Mesodermal cell (in vitro differentiated cells): ENCODE data around the gene TOLLIP.
"Not testable (repeated sequence)": the region's sequence is repeated elsewhere in the genome, so short reads cannot be mapped to it uniquely, and the experiment has no call there.

Experiments used
- H3K27ac ChIP-seq: 2 replicates; pipeline ENCODE4 v1.7.0; 2013; ENCODE audit warnings: mild to moderate bottlenecking, low read depth, low read length, moderate library complexity; ENCODE audit not compliant: severe bottlenecking
- H3K36me3 ChIP-seq: 2 replicates; pipeline ENCODE4 v1.7.1; 2013; ENCODE audit warnings: mild to moderate bottlenecking, low read length, moderate library complexity; ENCODE audit not compliant: control insufficient read depth, insufficient read depth
- H3K4me1 ChIP-seq: one replicate; pipeline ENCODE4 v1.7.1; 2013; ENCODE audit warnings: mild to moderate bottlenecking, low read length; ENCODE audit not compliant: insufficient read depth, control insufficient read depth, poor library complexity, severe bottlenecking
- H3K4me3 ChIP-seq: 2 replicates; pipeline ENCODE4 v1.7.0; 2013; ENCODE audit warnings: low read length, control low read depth, mild to moderate bottlenecking; ENCODE audit not compliant: insufficient read depth, poor library complexity, severe bottlenecking; ENCODE audit errors: extremely low read depth
- H3K9me3 ChIP-seq: 2 replicates; pipeline ENCODE4 v1.7.1; 2013; ENCODE audit warnings: mild to moderate bottlenecking, low read length, moderate library complexity; ENCODE audit not compliant: control insufficient read depth
- WGBS, 2 experiments: methylation state at CpG; one replicate each; pipeline ENCODE4 v1.1.5; 2013; ENCODE audit warnings: missing lambda C conversion rate in 2 of 2; ENCODE audit not compliant: insufficient coverage in 2 of 2; 5-methylcytosine and 5-hydroxymethylcytosine counted together

The TOLLIP gene

GRCh38 chr11:1254086-1254648 is 55.3 kb downstream of the TOLLIP start:
- Histone ChIP-seq H3K9me3 (peaks cover 14% of the 10 kb centered on the region), H3K4me1 (no peaks in the 10 kb centered on the region), H3K27ac (no peak overlapping the region), H3K4me3 (no peak overlapping the region), H3K36me3 (no peaks in the 10 kb centered on the region)
- WGBS, 2 experiments = 89 to 91% methylated on average over 16 to 21 of the region's 22 CpGs

GRCh38 chr11:1253103-1253485 is 56.3 kb downstream of the TOLLIP start:
- H3K9me3 ChIP-seq = peaks cover 14% of the 10 kb centered on the region
- 87 to 88% methylated on average over 8 of the region's 9 CpGs for WGBS, 2 experiments
- no peaks in the 10 kb centered on the region for H3K4me1 ChIP-seq
- no peak overlapping the region for H3K27ac ChIP-seq
- H3K36me3 ChIP-seq = no peaks in the 10 kb centered on the region
- no peak overlapping the region for H3K4me3 ChIP-seq

- Histone ChIP-seq H3K27ac (no peak overlapping the region), H3K9me3 (peaks cover 14% of the 10 kb centered on the region)
- 91 to 92% methylated on average over 34 to 36 of the region's 38 CpGs for WGBS, 2 experiments
Observed at GRCh38 chr11:1252371-1253102, 56.9 kb downstream of the TOLLIP start.

GRCh38 chr11:1251236-1251770 is 58.1 kb downstream of the TOLLIP start:
- peaks cover 16% of the 10 kb centered on the region for H3K9me3 ChIP-seq
- 90 to 94% methylated on average over 15 to 16 of the region's 16 CpGs for WGBS, 2 experiments
- no peak overlapping the region for H3K27ac ChIP-seq
- no peak overlapping the region for H3K4me3 ChIP-seq
- no peaks in the 10 kb centered on the region for H3K4me1 ChIP-seq
- no peaks in the 10 kb centered on the region for H3K36me3 ChIP-seq

More at GRCh38 chr11:1252371-1253102, 56.9 kb downstream of the TOLLIP start:
- Histone ChIP-seq H3K4me3 (no peak overlapping the region), H3K4me1 (no peaks in the 10 kb centered on the region), H3K36me3 (no peaks in the 10 kb centered on the region)

- H3K4me1 ChIP-seq, H3K4me3 ChIP-seq, H3K36me3 ChIP-seq, H3K27ac ChIP-seq: not testable (repeated sequence)
- WGBS, 2 experiments = no CpG with 5 or more reads among the region's 12 CpGs
- H3K9me3 ChIP-seq = peaks cover 18% of the 10 kb centered on the region
Observed at GRCh38 chr11:1250411-1250810, 59.0 kb downstream of the TOLLIP start.

GRCh38 chr11:1248951-1249350 is 60.5 kb downstream of the TOLLIP start:
- not testable (repeated sequence) for H3K4me3 ChIP-seq, H3K4me1 ChIP-seq, H3K27ac ChIP-seq, H3K36me3 ChIP-seq
- peaks cover 18% of the 10 kb centered on the region for H3K9me3 ChIP-seq
- no CpG with 5 or more reads among the region's 18 CpGs for WGBS, 2 experiments

- not testable (repeated sequence) for H3K4me3 ChIP-seq, H3K27ac ChIP-seq, H3K36me3 ChIP-seq, H3K4me1 ChIP-seq
- 78 to 93% methylated on average over 4 to 5 of the region's 14 CpGs for WGBS, 2 experiments
- H3K9me3 ChIP-seq = peaks cover 16% of the 10 kb centered on the region
Observed at GRCh38 chr11:1247026-1247425, 62.4 kb downstream of the TOLLIP start.

GRCh38 chr11:1246301-1246700 is 63.1 kb downstream of the TOLLIP start:
- 83 to 98% methylated on average over 8 of the region's 14 CpGs for WGBS, 2 experiments

GRCh38 chr11:1245717-1246116 is 63.7 kb downstream of the TOLLIP start:
- 88 to 100% methylated on average over 4 to 6 of the region's 14 CpGs for WGBS, 2 experiments
- H3K4me3 ChIP-seq, H3K36me3 ChIP-seq, H3K9me3 ChIP-seq, H3K27ac ChIP-seq, H3K4me1 ChIP-seq: not testable (repeated sequence)

More at GRCh38 chr11:1246301-1246700, 63.1 kb downstream of the TOLLIP start:
- not testable (repeated sequence) for H3K9me3 ChIP-seq, H3K27ac ChIP-seq, H3K36me3 ChIP-seq, H3K4me1 ChIP-seq, H3K4me3 ChIP-seq

GRCh38 chr11:1244557-1244956 is 64.9 kb downstream of the TOLLIP start:
- H3K4me3 ChIP-seq, H3K27ac ChIP-seq, H3K9me3 ChIP-seq, H3K36me3 ChIP-seq, H3K4me1 ChIP-seq: not testable (repeated sequence)
- 93% methylated on average over 2 of the region's 9 CpGs; no CpG with 5 or more reads in 1 of the 2 experiments for WGBS, 2 experiments

GRCh38 chr11:1243521-1243920 is 65.9 kb downstream of the TOLLIP start:
- H3K4me3 ChIP-seq, H3K36me3 ChIP-seq, H3K4me1 ChIP-seq, H3K27ac ChIP-seq, H3K9me3 ChIP-seq: not testable (repeated sequence)
- 100% methylated on average over 1 of the region's 18 CpGs; no CpG with 5 or more reads in 1 of the 2 experiments for WGBS, 2 experiments
